ENCODE results near the gene MOB3C.
A peak's percentile ranks its signal among the peaks of the same experiment; 100 is the strongest.

Gene MOB3C

GRCh38 chr1:46617833-46618232 is 1.2 kb upstream of the MOB3C start:
- Histone ChIP-seq H3K27me3 (ENCODE audit: low read length) (no peaks in the 10 kb centered on the region), H4K20me1 (ENCODE audit: low read depth, low read length) (no peaks in the 10 kb centered on the region), H3K79me2 (ENCODE audit: insufficient read depth, low read length) (no peaks in the 10 kb centered on the region), H3K27ac (ENCODE audit: low read depth, low read length) (no peak overlapping the region), H3K9ac (ENCODE audit: low read length) (no peak overlapping the region), H2AFZ (ENCODE audit: low read depth, low read length, severe bottlenecking) (no peak overlapping the region), H3K9me2 (replicated peaks; ENCODE audit: insufficient read depth, low read length) (no peaks in the 10 kb centered on the region), H3K4me2 (ENCODE audit: low read depth, low read length, poor library complexity, severe bottlenecking) (no peak overlapping the region), H3K9me3 (ENCODE audit: insufficient read depth, low read length) (no peaks in the 10 kb centered on the region), H3K36me3 (ENCODE audit: low read length) (no peaks in the 10 kb centered on the region), H3F3A (ENCODE audit: insufficient read depth) (no peaks in the 10 kb centered on the region), H3K4me3 (ENCODE audit: insufficient read depth, low read length, poor library complexity, severe bottlenecking) (no peak overlapping the region)
- TF ChIP-seq EZH2phosphoT487 (conservative IDR thresholded peaks at IDR 0.05; ENCODE audit: low read length) (no peak), CTCF (IDR thresholded peaks at IDR 0.05; ENCODE audit: insufficient read depth, low read length, poor library complexity, severe bottlenecking) (no peak)

GRCh38 chr1:46617108-46617800 is 643 bp upstream of the MOB3C start:
- Histone ChIP-seq H3K79me2 (ENCODE audit: insufficient read depth, low read length) (no peaks in the 10 kb centered on the region), H3K27ac (ENCODE audit: low read depth, low read length) (no peak overlapping the region), H3K4me2 (ENCODE audit: low read depth, low read length, poor library complexity, severe bottlenecking) (peak overlapping the region; percentile 67), H3K9ac (ENCODE audit: low read length) (peak overlapping the region; percentile 61), H3K9me3 (ENCODE audit: insufficient read depth, low read length) (no peaks in the 10 kb centered on the region), H3K4me3 (ENCODE audit: insufficient read depth, low read length, poor library complexity, severe bottlenecking) (peak overlapping the region; percentile 71), H2AFZ (ENCODE audit: low read depth, low read length, severe bottlenecking) (peak overlapping the region; percentile 95), H3F3A (ENCODE audit: insufficient read depth) (no peaks in the 10 kb centered on the region), H3K9me2 (replicated peaks; ENCODE audit: insufficient read depth, low read length) (no peaks in the 10 kb centered on the region), H4K20me1 (ENCODE audit: low read depth, low read length) (no peaks in the 10 kb centered on the region), H3K36me3 (ENCODE audit: low read length) (no peaks in the 10 kb centered on the region), H3K27me3 (ENCODE audit: low read length) (no peaks in the 10 kb centered on the region)
- TF ChIP-seq EZH2phosphoT487 (conservative IDR thresholded peaks at IDR 0.05; ENCODE audit: low read length), result no peak
- no peak for TF ChIP-seq CTCF (IDR thresholded peaks at IDR 0.05; ENCODE audit: insufficient read depth, low read length, poor library complexity, severe bottlenecking)

- no peak overlapping the region for H3K27ac ChIP-seq (ENCODE audit: low read depth, low read length)
- no peaks in the 10 kb centered on the region for H4K20me1 ChIP-seq (ENCODE audit: low read depth, low read length)
- no peaks in the 10 kb centered on the region for H3K9me2 ChIP-seq (replicated peaks; ENCODE audit: insufficient read depth, low read length)
- no peaks in the 10 kb centered on the region for H3F3A ChIP-seq (ENCODE audit: insufficient read depth)
- H2AFZ ChIP-seq (ENCODE audit: low read depth, low read length, severe bottlenecking), result peak overlapping the region; percentile 95
- H3K9me3 ChIP-seq (ENCODE audit: insufficient read depth, low read length), result no peaks in the 10 kb centered on the region
- H3K79me2 ChIP-seq (ENCODE audit: insufficient read depth, low read length), result no peaks in the 10 kb centered on the region
- no peaks in the 10 kb centered on the region for H3K27me3 ChIP-seq (ENCODE audit: low read length)
- no peaks in the 10 kb centered on the region for H3K36me3 ChIP-seq (ENCODE audit: low read length)
- H3K4me2 ChIP-seq (ENCODE audit: low read depth, low read length, poor library complexity, severe bottlenecking), result peak overlapping the region; percentile 67
- TF ChIP-seq EZH2phosphoT487 (conservative IDR thresholded peaks at IDR 0.05; ENCODE audit: low read length), result no peak
- no peak for TF ChIP-seq CTCF (IDR thresholded peaks at IDR 0.05; ENCODE audit: insufficient read depth, low read length, poor library complexity, severe bottlenecking)
- peak overlapping the region; percentile 71 for H3K4me3 ChIP-seq (ENCODE audit: insufficient read depth, low read length, poor library complexity, severe bottlenecking)
- peak overlapping the region; percentile 61 for H3K9ac ChIP-seq (ENCODE audit: low read length)
Measured at GRCh38 chr1:46615735-46616134, 876 bp downstream of the MOB3C start.

Measured in SU-DHL-6 (cell line).